Testis (tissue), 2 donors: ENCODE results near the gene SFRP2.

Source experiments
- CTCF ChIP-seq, 3 experiments: fragments of 450-650 bp in 2 of 3; fragments of 200-600 bp in 1 of 3; sonication (generic) in 1 of 3; IDR thresholded peaks; one replicate each; pipeline ENCODE4 v1.5.1; 2016 to 2019; ENCODE audit warnings: antibody characterized with exemption in 3 of 3, mild to moderate bottlenecking in 2 of 3, moderate library complexity in 1 of 3
- POLR2A ChIP-seq: fragments of 450-650 bp; IDR thresholded peaks from one replicate; pipeline ENCODE4 v1.6.1; 2017; ENCODE audit warnings: antibody characterized with exemption, mild to moderate bottlenecking, moderate library complexity

GRCh38 chr4:153755186-153755585, 33.7 kb downstream of the SFRP2 start:
- TF ChIP-seq POLR2A, result no peak
- TF ChIP-seq CTCF (IDR thresholded peaks at IDR 0.05), result no peak
